ENCODE measurements around the gene LRRTM4. TPM values are rescaled to one million over a fixed set of nuclear protein-coding genes. Genes with fewer than 3 reads are reported as not detected.

The LRRTM4 gene
- polyA plus RNA-seq, 1 donor from 2014 or later, result 37.1 TPM

DNA sequence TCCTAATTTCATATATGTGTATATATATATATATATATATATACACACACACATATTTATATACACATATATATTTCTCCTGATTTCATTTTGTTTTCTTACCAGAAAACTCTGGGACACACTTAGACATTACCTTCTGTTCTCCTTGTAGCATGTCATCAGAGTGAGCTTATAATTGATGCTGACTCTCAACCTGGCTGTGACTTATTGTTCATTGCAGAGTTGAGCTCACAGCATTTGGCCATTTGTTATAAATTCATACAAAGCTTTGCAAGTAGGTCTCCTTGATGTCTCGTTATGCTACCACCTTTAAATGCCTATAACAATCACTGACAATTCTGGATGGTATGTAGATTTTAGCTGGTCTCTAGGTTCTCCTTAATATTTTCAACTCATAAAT lies 314.8 kb downstream of the LRRTM4 start:
- Histone ChIP-seq H3K9ac (ENCODE audit: low read length) (no peak overlapping the region), H3F3A (ENCODE audit: insufficient read depth, low read length, poor library complexity, severe bottlenecking) (no peaks in the 10 kb centered on the region), H4K20me1 (ENCODE audit: insufficient read depth) (no peaks in the 10 kb centered on the region), H3K4me2 (ENCODE audit: low read length) (no peak overlapping the region), H2AFZ (ENCODE audit: low read depth, low read length) (no peak overlapping the region), H3K27me3 (ENCODE audit: insufficient read depth, low read depth, low read length) (no peaks in the 10 kb centered on the region), H3K9me2 (ENCODE audit: insufficient read depth, low read length) (no peaks in the 10 kb centered on the region), H3K36me3 (ENCODE audit: insufficient read depth, low read length) (no peaks in the 10 kb centered on the region), H3K27ac (ENCODE audit: low read length) (no peak overlapping the region), H3K4me3 (ENCODE audit: low read length) (no peak overlapping the region), H3K79me2 (replicated peaks; ENCODE audit: insufficient read depth, low read length) (no peaks in the 10 kb centered on the region), H3K9me3 (ENCODE audit: low read length) (no peaks in the 10 kb centered on the region)
- no peak for TF ChIP-seq SMC3 (conservative IDR thresholded peaks at IDR 0.05; ENCODE audit: poor library complexity)
- TF ChIP-seq MXI1 (conservative IDR thresholded peaks at IDR 0.05; ENCODE audit: poor library complexity, severe bottlenecking), result no peak
- no peak for TF ChIP-seq EP300 (conservative IDR thresholded peaks at IDR 0.05; ENCODE audit: poor library complexity, severe bottlenecking)
- no peak for TF ChIP-seq TAF1 (IDR thresholded peaks at IDR 0.05; ENCODE audit: low read depth)
- TF ChIP-seq, protein P1, sequence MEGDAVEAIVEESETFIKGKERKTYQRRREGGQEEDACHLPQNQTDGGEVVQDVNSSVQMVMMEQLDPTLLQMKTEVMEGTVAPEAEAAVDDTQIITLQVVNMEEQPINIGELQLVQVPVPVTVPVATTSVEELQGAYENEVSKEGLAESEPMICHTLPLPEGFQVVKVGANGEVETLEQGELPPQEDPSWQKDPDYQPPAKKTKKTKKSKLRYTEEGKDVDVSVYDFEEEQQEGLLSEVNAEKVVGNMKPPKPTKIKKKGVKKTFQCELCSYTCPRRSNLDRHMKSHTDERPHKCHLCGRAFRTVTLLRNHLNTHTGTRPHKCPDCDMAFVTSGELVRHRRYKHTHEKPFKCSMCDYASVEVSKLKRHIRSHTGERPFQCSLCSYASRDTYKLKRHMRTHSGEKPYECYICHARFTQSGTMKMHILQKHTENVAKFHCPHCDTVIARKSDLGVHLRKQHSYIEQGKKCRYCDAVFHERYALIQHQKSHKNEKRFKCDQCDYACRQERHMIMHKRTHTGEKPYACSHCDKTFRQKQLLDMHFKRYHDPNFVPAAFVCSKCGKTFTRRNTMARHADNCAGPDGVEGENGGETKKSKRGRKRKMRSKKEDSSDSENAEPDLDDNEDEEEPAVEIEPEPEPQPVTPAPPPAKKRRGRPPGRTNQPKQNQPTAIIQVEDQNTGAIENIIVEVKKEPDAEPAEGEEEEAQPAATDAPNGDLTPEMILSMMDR (IDR thresholded peaks at IDR 0.05; ENCODE audit: poor library complexity, severe bottlenecking), result no peak
- TF ChIP-seq RAD21 (conservative IDR thresholded peaks at IDR 0.05), result no peak
- TF ChIP-seq, protein P2, sequence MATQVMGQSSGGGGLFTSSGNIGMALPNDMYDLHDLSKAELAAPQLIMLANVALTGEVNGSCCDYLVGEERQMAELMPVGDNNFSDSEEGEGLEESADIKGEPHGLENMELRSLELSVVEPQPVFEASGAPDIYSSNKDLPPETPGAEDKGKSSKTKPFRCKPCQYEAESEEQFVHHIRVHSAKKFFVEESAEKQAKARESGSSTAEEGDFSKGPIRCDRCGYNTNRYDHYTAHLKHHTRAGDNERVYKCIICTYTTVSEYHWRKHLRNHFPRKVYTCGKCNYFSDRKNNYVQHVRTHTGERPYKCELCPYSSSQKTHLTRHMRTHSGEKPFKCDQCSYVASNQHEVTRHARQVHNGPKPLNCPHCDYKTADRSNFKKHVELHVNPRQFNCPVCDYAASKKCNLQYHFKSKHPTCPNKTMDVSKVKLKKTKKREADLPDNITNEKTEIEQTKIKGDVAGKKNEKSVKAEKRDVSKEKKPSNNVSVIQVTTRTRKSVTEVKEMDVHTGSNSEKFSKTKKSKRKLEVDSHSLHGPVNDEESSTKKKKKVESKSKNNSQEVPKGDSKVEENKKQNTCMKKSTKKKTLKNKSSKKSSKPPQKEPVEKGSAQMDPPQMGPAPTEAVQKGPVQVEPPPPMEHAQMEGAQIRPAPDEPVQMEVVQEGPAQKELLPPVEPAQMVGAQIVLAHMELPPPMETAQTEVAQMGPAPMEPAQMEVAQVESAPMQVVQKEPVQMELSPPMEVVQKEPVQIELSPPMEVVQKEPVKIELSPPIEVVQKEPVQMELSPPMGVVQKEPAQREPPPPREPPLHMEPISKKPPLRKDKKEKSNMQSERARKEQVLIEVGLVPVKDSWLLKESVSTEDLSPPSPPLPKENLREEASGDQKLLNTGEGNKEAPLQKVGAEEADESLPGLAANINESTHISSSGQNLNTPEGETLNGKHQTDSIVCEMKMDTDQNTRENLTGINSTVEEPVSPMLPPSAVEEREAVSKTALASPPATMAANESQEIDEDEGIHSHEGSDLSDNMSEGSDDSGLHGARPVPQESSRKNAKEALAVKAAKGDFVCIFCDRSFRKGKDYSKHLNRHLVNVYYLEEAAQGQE (IDR thresholded peaks at IDR 0.05; ENCODE audit: borderline replicate concordance), result no peak
- TF ChIP-seq POLR2AphosphoS5 (IDR thresholded peaks at IDR 0.05), result no peak
- TF ChIP-seq EZH2 (IDR thresholded peaks at IDR 0.05; ENCODE audit: borderline replicate concordance, insufficient read depth, low read length, poor library complexity, severe bottlenecking), result no peak

DNA sequence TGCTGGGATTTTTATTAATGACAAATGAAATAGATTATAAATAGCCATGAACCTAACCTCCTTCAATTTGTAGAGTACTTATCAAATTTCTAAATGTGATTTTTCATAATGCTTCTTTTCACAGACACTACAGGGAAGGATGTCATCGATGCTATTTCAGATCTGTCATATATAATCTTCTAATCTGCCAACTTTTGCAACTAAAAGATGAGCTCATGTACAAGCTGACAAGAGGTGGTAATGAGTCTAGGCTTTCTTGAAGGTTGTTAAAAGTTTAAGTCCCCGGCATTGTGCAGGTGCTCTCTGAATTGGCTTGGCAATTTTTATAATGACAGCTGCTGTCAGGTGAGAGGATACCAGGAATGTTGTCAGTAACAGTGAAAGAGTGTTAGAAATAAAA lies 320.4 kb downstream of the LRRTM4 start:
- TF ChIP-seq SMC3 (conservative IDR thresholded peaks at IDR 0.05; ENCODE audit: poor library complexity) (peak; percentile 19), TAF1 (IDR thresholded peaks at IDR 0.05; ENCODE audit: low read depth) (no peak), EZH2 (IDR thresholded peaks at IDR 0.05; ENCODE audit: borderline replicate concordance, insufficient read depth, low read length, poor library complexity, severe bottlenecking) (no peak), RAD21 (conservative IDR thresholded peaks at IDR 0.05) (no peak), MXI1 (conservative IDR thresholded peaks at IDR 0.05; ENCODE audit: poor library complexity, severe bottlenecking) (no peak), POLR2AphosphoS5 (IDR thresholded peaks at IDR 0.05) (peak; percentile 76), EP300 (conservative IDR thresholded peaks at IDR 0.05; ENCODE audit: poor library complexity, severe bottlenecking) (peak; percentile 98)
- TF ChIP-seq, protein P2 (IDR thresholded peaks at IDR 0.05; ENCODE audit: borderline replicate concordance), result peak; percentile 66
- TF ChIP-seq, protein P1 (IDR thresholded peaks at IDR 0.05; ENCODE audit: poor library complexity, severe bottlenecking), result no peak
- H3K27ac ChIP-seq (ENCODE audit: low read length), result peak overlapping the region; percentile 67

More for the DNA sequence above, 320.4 kb downstream of the LRRTM4 start:
- peaks cover 5% of the 10 kb centered on the region for H3F3A ChIP-seq (ENCODE audit: insufficient read depth, low read length, poor library complexity, severe bottlenecking)
- no peaks in the 10 kb centered on the region for H3K9me3 ChIP-seq (ENCODE audit: low read length)
- H3K4me3 ChIP-seq (ENCODE audit: low read length), result no peak overlapping the region
- no peaks in the 10 kb centered on the region for H3K27me3 ChIP-seq (ENCODE audit: insufficient read depth, low read depth, low read length)
- no peak overlapping the region for H3K4me2 ChIP-seq (ENCODE audit: low read length)
- no peaks in the 10 kb centered on the region for H4K20me1 ChIP-seq (ENCODE audit: insufficient read depth)
- H3K79me2 ChIP-seq (replicated peaks; ENCODE audit: insufficient read depth, low read length), result no peaks in the 10 kb centered on the region
- no peaks in the 10 kb centered on the region for H3K36me3 ChIP-seq (ENCODE audit: insufficient read depth, low read length)
- no peak overlapping the region for H3K9ac ChIP-seq (ENCODE audit: low read length)
- H3K9me2 ChIP-seq (ENCODE audit: insufficient read depth, low read length), result no peaks in the 10 kb centered on the region
- no peak overlapping the region for H2AFZ ChIP-seq (ENCODE audit: low read depth, low read length)
